ENCODE results near the gene UBA52.

DNA sequence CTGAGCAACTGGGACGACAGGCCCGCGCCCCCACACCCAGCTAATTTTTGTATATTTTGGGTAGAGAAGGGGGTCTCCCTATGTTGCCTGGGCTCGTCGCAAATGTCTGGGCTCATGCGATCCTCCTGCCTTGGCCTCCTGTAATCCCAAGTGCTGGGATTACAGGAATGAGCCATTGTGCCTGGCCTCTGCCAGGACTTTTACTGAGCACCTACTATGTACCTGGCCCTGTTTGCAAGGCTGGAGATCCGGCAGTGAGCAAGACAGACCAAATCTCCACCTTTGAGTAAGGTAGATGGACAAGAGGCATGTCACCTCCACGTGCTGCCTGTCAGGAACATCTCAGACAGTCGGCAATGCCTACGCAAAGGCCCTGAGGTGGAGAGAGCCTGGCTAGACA is 35.2 kb upstream of the UBA52 start:
- TF ChIP-seq EZH2 (IDR thresholded peaks at IDR 0.05; ENCODE audit: borderline replicate concordance): no peak
- TF ChIP-seq, protein P1, sequence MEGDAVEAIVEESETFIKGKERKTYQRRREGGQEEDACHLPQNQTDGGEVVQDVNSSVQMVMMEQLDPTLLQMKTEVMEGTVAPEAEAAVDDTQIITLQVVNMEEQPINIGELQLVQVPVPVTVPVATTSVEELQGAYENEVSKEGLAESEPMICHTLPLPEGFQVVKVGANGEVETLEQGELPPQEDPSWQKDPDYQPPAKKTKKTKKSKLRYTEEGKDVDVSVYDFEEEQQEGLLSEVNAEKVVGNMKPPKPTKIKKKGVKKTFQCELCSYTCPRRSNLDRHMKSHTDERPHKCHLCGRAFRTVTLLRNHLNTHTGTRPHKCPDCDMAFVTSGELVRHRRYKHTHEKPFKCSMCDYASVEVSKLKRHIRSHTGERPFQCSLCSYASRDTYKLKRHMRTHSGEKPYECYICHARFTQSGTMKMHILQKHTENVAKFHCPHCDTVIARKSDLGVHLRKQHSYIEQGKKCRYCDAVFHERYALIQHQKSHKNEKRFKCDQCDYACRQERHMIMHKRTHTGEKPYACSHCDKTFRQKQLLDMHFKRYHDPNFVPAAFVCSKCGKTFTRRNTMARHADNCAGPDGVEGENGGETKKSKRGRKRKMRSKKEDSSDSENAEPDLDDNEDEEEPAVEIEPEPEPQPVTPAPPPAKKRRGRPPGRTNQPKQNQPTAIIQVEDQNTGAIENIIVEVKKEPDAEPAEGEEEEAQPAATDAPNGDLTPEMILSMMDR (IDR thresholded peaks at IDR 0.05; ENCODE audit: poor library complexity): no peak

Data from hepatocyte (in vitro differentiated cells).